Measurements from ENCODE around the gene HNF4A. TPM values are rescaled to one million over a fixed set of nuclear protein-coding genes. Genes with fewer than 3 reads are reported as not detected.
"Not testable (repeated sequence)": the region's sequence is repeated elsewhere in the genome, so short reads cannot be mapped to it uniquely, and the experiment has no call there.

Gene HNF4A
- total RNA-seq, 6 experiments from 2014 or later, result 101 to 255 (median 157) TPM

DNA sequence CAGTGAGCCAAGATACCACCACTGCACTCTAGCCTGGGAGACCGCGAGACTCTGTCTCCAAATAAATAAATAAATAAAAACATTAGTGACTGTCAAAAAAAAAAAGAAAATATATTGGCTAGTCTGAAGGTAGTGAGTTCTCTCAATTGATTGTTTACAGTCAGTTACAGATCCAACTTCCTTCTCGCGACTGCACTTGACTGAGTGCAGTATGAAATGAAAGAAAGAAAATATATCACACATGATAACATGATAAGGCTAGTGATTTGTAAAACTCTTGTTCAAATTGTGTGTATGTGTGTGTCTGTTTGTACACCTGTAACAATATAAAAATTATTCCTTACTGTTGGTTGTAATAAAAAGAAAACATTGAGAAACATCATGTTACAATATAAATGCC is 10.8 kb upstream of the HNF4A start:
- Histone ChIP-seq H3K36me3 (no peaks in the 10 kb centered on the region), H3K4me3 (no peak overlapping the region), H3K4me1 (no peaks in the 10 kb centered on the region), H3K9me3 (no peaks in the 10 kb centered on the region), H3K27ac (no peak overlapping the region), H3K27me3 (no peaks in the 10 kb centered on the region)
- intact Hi-C loops (cut with DNase I), result no loop called here
- no peak for ATAC-seq
- no peak for DNase-seq
- 72% methylated on average over 4 of the region's 4 CpGs for WGBS (ENCODE audit: insufficient coverage, low coverage, low lambda C conversion rate, missing lambda C conversion rate)
- TF ChIP-seq, protein P1, sequence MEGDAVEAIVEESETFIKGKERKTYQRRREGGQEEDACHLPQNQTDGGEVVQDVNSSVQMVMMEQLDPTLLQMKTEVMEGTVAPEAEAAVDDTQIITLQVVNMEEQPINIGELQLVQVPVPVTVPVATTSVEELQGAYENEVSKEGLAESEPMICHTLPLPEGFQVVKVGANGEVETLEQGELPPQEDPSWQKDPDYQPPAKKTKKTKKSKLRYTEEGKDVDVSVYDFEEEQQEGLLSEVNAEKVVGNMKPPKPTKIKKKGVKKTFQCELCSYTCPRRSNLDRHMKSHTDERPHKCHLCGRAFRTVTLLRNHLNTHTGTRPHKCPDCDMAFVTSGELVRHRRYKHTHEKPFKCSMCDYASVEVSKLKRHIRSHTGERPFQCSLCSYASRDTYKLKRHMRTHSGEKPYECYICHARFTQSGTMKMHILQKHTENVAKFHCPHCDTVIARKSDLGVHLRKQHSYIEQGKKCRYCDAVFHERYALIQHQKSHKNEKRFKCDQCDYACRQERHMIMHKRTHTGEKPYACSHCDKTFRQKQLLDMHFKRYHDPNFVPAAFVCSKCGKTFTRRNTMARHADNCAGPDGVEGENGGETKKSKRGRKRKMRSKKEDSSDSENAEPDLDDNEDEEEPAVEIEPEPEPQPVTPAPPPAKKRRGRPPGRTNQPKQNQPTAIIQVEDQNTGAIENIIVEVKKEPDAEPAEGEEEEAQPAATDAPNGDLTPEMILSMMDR (IDR thresholded peaks at IDR 0.05), result no peak
- no peak for TF ChIP-seq POLR2A (IDR thresholded peaks at IDR 0.05)

DNA sequence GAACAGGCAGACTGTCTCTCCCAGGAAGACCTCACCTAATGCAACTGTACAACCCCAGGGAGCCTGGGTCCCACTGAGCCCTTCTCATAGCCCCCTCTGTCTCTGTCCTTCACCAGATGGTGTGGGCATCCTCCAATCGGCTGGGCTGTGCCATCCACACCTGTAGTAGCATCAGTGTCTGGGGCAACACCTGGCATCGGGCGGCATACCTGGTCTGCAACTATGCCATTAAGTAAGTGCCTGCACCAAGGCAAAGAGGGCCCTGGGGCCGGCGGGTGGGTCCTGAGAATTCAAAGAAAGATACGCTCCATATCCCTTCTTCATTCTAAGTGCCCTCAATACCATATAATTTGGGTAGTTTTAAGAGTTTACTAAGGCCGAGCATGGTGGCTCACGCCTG is 10.4 kb upstream of the HNF4A start:
- WGBS (ENCODE audit: insufficient coverage, low coverage, low lambda C conversion rate, missing lambda C conversion rate), result 78% methylated on average over 1 of the region's 8 CpGs
- no peak overlapping the region for H3K27ac ChIP-seq
- no peak for TF ChIP-seq POLR2A (IDR thresholded peaks at IDR 0.05)
- TF ChIP-seq, protein P1 (IDR thresholded peaks at IDR 0.05), result no peak
- intact Hi-C loops (cut with DNase I), result no loop called here
- no peak for ATAC-seq
- H3K4me3 ChIP-seq, result no peak overlapping the region
- H3K36me3 ChIP-seq, result no peaks in the 10 kb centered on the region
- DNase-seq, result no peak
- no peaks in the 10 kb centered on the region for H3K4me1 ChIP-seq
- H3K9me3 ChIP-seq, result no peaks in the 10 kb centered on the region
- no peaks in the 10 kb centered on the region for H3K27me3 ChIP-seq

DNA sequence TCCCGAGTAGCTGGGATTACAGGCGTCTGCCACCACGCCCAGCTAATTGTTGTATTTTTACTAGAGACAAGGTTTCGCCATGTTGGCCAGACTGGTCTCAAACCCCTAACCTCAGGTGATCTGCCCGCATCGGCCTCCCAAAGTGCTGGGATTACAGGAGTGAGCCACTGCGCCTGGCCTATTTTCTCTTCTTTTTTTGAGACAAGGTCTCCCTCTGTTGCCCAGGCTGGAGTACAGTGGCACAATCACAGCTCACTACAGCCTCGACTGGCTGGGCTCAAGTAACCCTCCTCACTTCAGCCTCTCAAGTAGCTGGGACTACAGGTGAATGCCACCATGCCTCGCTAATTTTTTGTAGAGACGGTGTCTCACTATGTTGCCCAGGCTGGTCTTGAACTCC is 9.6 kb upstream of the HNF4A start:
- H3K4me3 ChIP-seq; intact Hi-C loops (cut with DNase I); H3K36me3 ChIP-seq; H3K27ac ChIP-seq; H3K27me3 ChIP-seq; ATAC-seq; H3K4me1 ChIP-seq; DNase-seq; H3K9me3 ChIP-seq: not testable (repeated sequence)
- WGBS (ENCODE audit: insufficient coverage, low coverage, low lambda C conversion rate, missing lambda C conversion rate), result 97% methylated on average over 7 of the region's 10 CpGs

DNA sequence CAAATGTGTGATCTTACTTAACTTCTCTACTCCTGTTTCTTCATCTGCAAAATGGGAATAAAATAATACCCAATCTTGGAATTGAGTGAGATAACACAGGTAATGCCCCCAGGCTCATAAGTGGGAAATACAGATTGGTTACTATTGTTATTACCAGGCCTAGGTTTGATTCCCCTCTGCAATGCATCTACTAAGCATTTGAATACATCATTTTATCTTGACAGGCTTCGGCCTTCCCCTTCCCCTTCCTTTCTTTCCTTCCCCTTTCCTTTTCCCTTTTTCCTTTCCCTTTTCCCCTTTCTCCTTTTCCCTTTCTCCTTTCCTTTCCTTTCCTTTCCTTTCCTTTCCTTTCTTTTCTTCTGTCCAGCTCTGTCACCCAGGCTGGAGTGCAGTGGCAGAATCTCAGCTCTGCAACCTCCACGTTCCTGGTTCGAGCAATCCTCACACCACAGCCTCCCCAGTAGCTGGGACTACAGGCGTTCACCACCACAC is 7.3 kb upstream of the HNF4A start:
- no peak for ATAC-seq
- Histone ChIP-seq H3K4me1 (no peaks in the 10 kb centered on the region), H3K27me3 (no peaks in the 10 kb centered on the region), H3K36me3 (no peaks in the 10 kb centered on the region), H3K27ac (no peak overlapping the region), H3K4me3 (no peak overlapping the region), H3K9me3 (no peaks in the 10 kb centered on the region)
- no peak for DNase-seq
- intact Hi-C loops (cut with DNase I), result no loop called here
- TF ChIP-seq POLR2A (IDR thresholded peaks at IDR 0.05), result no peak
- TF ChIP-seq, protein P1 (IDR thresholded peaks at IDR 0.05), result no peak
- WGBS (ENCODE audit: insufficient coverage, low coverage, low lambda C conversion rate, missing lambda C conversion rate), result 81% methylated on average over 3 of the region's 4 CpGs

DNA sequence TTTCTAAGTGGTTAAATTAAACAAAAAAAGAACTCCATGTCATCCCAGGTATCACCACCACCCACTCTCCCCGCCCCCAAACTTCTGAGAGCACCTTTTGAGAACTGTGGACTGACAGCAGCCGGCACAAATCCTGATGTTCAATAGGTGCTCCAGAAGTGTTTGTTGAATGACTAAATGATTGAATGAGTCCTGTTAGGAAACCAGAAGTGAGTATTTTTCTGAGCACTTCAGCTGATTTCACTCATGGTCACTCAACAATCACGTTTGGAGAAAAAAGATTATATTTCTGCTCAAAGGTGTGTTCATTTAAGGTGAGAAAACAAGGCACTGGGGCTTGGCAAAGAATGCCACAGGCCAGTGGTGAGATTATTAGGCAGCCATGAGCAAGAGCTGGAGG is 6.2 kb upstream of the HNF4A start:
- no peaks in the 10 kb centered on the region for H3K9me3 ChIP-seq
- no peaks in the 10 kb centered on the region for H3K4me1 ChIP-seq
- H3K36me3 ChIP-seq, result no peaks in the 10 kb centered on the region
- no peak for ATAC-seq
- no peaks in the 10 kb centered on the region for H3K27me3 ChIP-seq
- no peak overlapping the region for H3K27ac ChIP-seq
- intact Hi-C loops (cut with DNase I), result no loop called here
- DNase-seq, result no peak
- no peak for TF ChIP-seq POLR2A (IDR thresholded peaks at IDR 0.05)
- TF ChIP-seq, protein P1 (IDR thresholded peaks at IDR 0.05), result no peak
- 81% methylated on average over 3 of the region's 3 CpGs for WGBS (ENCODE audit: insufficient coverage, low coverage, low lambda C conversion rate, missing lambda C conversion rate)
- no peak overlapping the region for H3K4me3 ChIP-seq
